ENCODE data around the gene EFS.

GRCh38 chr14:23388996-23389395, 24.0 kb upstream of the EFS start:
- TF ChIP-seq CTCF (IDR thresholded peaks at IDR 0.05) (no peak), POLR2AphosphoS5 (IDR thresholded peaks at IDR 0.05; ENCODE audit: low read depth, low read length) (no peak), TCF7L2 (IDR thresholded peaks at IDR 0.05; ENCODE audit: low read depth, low read length) (no peak), SIN3A (IDR thresholded peaks at IDR 0.05; ENCODE audit: borderline replicate concordance, insufficient read depth, low read depth, low read length) (no peak)

Measured in Panc1 (cell line).